ENCODE data around the gene DDB1. TPM values are rescaled to one million over a fixed set of nuclear protein-coding genes. Genes with fewer than 3 reads are reported as not detected.

DDB1 gene
- total and polyA plus RNA-seq, 2 of the 13 experiments (the other 11 are each of a cell fraction or from before 2014, with no cell fraction given): 217 to 266 TPM

DNA sequence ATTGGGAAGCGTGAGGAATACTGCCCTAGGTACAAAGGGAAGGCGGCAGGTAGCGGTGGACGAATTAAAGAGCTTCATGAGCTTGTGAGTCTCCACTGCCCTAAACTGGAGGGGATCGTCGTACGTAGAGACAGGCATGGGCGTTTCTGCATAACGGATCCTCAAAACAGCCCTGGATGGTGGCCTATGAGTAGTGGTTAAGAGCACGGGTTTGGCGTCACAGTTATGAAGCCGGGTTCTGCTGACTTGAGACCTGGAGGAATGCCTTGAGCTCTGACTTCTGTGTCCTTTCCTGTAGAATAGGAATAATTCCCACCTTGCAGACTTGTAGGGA lies 29.6 kb upstream of the DDB1 start (continued):
- no peak for TF ChIP-seq ZNF850 (CRISPR knock-in tag; conservative IDR thresholded peaks at IDR 0.05)
- no peak for TF ChIP-seq SCMH1 (CRISPR knock-in tag; IDR thresholded peaks at IDR 0.05; ENCODE audit: borderline replicate concordance)
- TF ChIP-seq ZNF563 (CRISPR knock-in tag; IDR thresholded peaks at IDR 0.05): no peak
- no peak for TF ChIP-seq REPIN1 (CRISPR knock-in tag; IDR thresholded peaks at IDR 0.05; ENCODE audit: borderline replicate concordance, low read depth)
- TF ChIP-seq BRCA1 (CRISPR knock-in tag; IDR thresholded peaks at IDR 0.05): no peak
- no peak for TF ChIP-seq NBN (conservative IDR thresholded peaks at IDR 0.05)
- TF ChIP-seq MED1 (CRISPR knock-in tag; IDR thresholded peaks at IDR 0.05): no peak
- TF ChIP-seq NR2C2 (CRISPR knock-in tag; IDR thresholded peaks at IDR 0.05; ENCODE audit: borderline replicate concordance): no peak
- TF ChIP-seq ZNF598 (CRISPR knock-in tag; IDR thresholded peaks at IDR 0.05; ENCODE audit: borderline replicate concordance): 0 out of 2 replicates have a peak, but pooled peaks have one; percentile 8
- no peak for TF ChIP-seq ZNF367 (CRISPR knock-in tag; IDR thresholded peaks at IDR 0.05; ENCODE audit: borderline replicate concordance)
- TF ChIP-seq ZNF468 (CRISPR knock-in tag; IDR thresholded peaks at IDR 0.05): no peak
- TF ChIP-seq CCDC6 (CRISPR knock-in tag; IDR thresholded peaks at IDR 0.05): peak; percentile 37; the same call in 1 of the 2 replicates
- TF ChIP-seq ZNF530 (CRISPR knock-in tag; IDR thresholded peaks at IDR 0.05; ENCODE audit: low read depth): no peak
- TF ChIP-seq HCFC1 (IDR thresholded peaks at IDR 0.05; ENCODE audit: low read depth, low read length): no peak
- TF ChIP-seq TEAD2 (CRISPR knock-in tag; IDR thresholded peaks at IDR 0.05): no peak
- TF ChIP-seq, protein P1, sequence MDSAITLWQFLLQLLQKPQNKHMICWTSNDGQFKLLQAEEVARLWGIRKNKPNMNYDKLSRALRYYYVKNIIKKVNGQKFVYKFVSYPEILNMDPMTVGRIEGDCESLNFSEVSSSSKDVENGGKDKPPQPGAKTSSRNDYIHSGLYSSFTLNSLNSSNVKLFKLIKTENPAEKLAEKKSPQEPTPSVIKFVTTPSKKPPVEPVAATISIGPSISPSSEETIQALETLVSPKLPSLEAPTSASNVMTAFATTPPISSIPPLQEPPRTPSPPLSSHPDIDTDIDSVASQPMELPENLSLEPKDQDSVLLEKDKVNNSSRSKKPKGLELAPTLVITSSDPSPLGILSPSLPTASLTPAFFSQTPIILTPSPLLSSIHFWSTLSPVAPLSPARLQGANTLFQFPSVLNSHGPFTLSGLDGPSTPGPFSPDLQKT (CRISPR knock-in tag; IDR thresholded peaks at IDR 0.05; ENCODE audit: borderline replicate concordance): no peak
- TF ChIP-seq, protein P2, sequence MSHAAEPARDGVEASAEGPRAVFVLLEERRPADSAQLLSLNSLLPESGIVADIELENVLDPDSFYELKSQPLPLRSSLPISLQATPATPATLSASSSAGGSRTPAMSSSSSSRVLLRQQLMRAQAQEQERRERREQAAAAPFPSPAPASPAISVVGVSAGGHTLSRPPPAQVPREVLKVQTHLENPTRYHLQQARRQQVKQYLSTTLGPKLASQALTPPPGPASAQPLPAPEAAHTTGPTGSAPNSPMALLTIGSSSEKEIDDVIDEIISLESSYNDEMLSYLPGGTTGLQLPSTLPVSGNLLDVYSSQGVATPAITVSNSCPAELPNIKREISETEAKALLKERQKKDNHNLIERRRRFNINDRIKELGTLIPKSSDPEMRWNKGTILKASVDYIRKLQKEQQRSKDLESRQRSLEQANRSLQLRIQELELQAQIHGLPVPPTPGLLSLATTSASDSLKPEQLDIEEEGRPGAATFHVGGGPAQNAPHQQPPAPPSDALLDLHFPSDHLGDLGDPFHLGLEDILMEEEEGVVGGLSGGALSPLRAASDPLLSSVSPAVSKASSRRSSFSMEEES (CRISPR knock-in tag; IDR thresholded peaks at IDR 0.05): no peak
- TF ChIP-seq, protein P3, sequence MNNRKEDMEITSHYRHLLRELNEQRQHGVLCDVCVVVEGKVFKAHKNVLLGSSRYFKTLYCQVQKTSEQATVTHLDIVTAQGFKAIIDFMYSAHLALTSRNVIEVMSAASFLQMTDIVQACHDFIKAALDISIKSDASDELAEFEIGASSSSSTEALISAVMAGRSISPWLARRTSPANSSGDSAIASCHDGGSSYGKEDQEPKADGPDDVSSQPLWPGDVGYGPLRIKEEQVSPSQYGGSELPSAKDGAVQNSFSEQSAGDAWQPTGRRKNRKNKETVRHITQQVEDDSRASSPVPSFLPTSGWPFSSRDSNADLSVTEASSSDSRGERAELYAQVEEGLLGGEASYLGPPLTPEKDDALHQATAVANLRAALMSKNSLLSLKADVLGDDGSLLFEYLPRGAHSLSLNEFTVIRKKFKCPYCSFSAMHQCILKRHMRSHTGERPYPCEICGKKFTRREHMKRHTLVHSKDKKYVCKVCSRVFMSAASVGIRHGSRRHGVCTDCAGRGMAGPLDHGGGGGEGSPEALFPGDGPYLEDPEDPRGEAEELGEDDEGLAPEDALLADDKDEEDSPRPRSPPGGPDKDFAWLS (CRISPR knock-in tag; IDR thresholded peaks at IDR 0.05; ENCODE audit: borderline replicate concordance): no peak
- TF ChIP-seq ZNF772 (CRISPR knock-in tag; IDR thresholded peaks at IDR 0.05): 0 out of 2 replicates have a peak, but pooled peaks have one; percentile 10
- 0 out of 2 replicates have a peak, but pooled peaks have one; percentile 71 for TF ChIP-seq KDM5A (IDR thresholded peaks at IDR 0.05; ENCODE audit: borderline replicate concordance, low read length)
- TF ChIP-seq SIN3B (IDR thresholded peaks at IDR 0.05; ENCODE audit: low read length): no peak
- TF ChIP-seq NFRKB (IDR thresholded peaks at IDR 0.05): no peak
- no peak for TF ChIP-seq SALL1 (CRISPR knock-in tag; IDR thresholded peaks at IDR 0.05)
- TF ChIP-seq, protein P4, sequence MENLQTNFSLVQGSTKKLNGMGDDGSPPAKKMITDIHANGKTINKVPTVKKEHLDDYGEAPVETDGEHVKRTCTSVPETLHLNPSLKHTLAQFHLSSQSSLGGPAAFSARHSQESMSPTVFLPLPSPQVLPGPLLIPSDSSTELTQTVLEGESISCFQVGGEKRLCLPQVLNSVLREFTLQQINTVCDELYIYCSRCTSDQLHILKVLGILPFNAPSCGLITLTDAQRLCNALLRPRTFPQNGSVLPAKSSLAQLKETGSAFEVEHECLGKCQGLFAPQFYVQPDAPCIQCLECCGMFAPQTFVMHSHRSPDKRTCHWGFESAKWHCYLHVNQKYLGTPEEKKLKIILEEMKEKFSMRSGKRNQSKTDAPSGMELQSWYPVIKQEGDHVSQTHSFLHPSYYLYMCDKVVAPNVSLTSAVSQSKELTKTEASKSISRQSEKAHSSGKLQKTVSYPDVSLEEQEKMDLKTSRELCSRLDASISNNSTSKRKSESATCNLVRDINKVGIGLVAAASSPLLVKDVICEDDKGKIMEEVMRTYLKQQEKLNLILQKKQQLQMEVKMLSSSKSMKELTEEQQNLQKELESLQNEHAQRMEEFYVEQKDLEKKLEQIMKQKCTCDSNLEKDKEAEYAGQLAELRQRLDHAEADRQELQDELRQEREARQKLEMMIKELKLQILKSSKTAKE (CRISPR knock-in tag; IDR thresholded peaks at IDR 0.05; ENCODE audit: borderline replicate concordance): no peak
- no peak for TF ChIP-seq AHR (CRISPR knock-in tag; IDR thresholded peaks at IDR 0.05)
- TF ChIP-seq KMT2B (CRISPR knock-in tag; IDR thresholded peaks at IDR 0.05): no peak
- no peak for TF ChIP-seq HMG20A (CRISPR knock-in tag; IDR thresholded peaks at IDR 0.05; ENCODE audit: borderline replicate concordance)
- TF ChIP-seq SAP130 (CRISPR knock-in tag; IDR thresholded peaks at IDR 0.05; ENCODE audit: low read depth): peak; percentile 7; the same call in 1 of the 2 replicates
